GM23338 (cell line): ENCODE measurements around the gene TBKBP1.

Source experiments
- CREB1 ChIP-seq: fragments of 250-450 bp; sonication (Bioruptor Pico); IDR thresholded peaks from 2 replicates; pipeline ENCODE4 v1.5.0; 2020; ENCODE audit warnings: low read depth, mild to moderate bottlenecking, moderate library complexity
- CTCF ChIP-seq, 2 experiments: fragments of 200-600 bp in 1 of 2; sonication (generic) in 1 of 2; conservative IDR thresholded peaks; 2 replicates each; pipeline versions ENCODE4 v1.5.1 to v1.6.1; 2016 to 2017; ENCODE audit warnings: antibody characterized with exemption in 2 of 2, low read depth in 2 of 2, mild to moderate bottlenecking in 2 of 2, moderate library complexity in 1 of 2
- ETS1 ChIP-seq: IDR thresholded peaks from 2 replicates; pipeline ENCODE4 v1.6.1; 2016; ENCODE audit warnings: antibody characterized with exemption
- EZH2 ChIP-seq: fragments of 200-600 bp; sonication (generic); IDR thresholded peaks from one replicate; pipeline ENCODE4 v1.8.0; 2017; ENCODE audit warnings: antibody characterized with exemption, mild to moderate bottlenecking, low read depth; ENCODE audit not compliant: unreplicated experiment
- EZH2phosphoT487 ChIP-seq: fragments of 200-600 bp; sonication (generic); IDR thresholded peaks from one replicate; pipeline ENCODE4 v1.8.1; 2018; ENCODE audit warnings: antibody characterized with exemption; ENCODE audit not compliant: unreplicated experiment
- JUNB ChIP-seq: IDR thresholded peaks from one replicate; pipeline ENCODE4 v1.6.1; 2016; ENCODE audit warnings: antibody characterized with exemption; ENCODE audit not compliant: unreplicated experiment
- NANOG ChIP-seq: IDR thresholded peaks from 2 replicates; pipeline ENCODE4 v1.6.1; 2016; ENCODE audit warnings: antibody characterized with exemption, borderline replicate concordance
- POLR2AphosphoS5 ChIP-seq: IDR thresholded peaks from 2 replicates; pipeline ENCODE4 v1.6.1; 2016; ENCODE audit warnings: antibody characterized with exemption, low read depth
- REST ChIP-seq: IDR thresholded peaks from one replicate; pipeline ENCODE4 v1.6.1; 2018; ENCODE audit warnings: antibody characterized with exemption; ENCODE audit not compliant: unreplicated experiment
- STAT1 ChIP-seq: IDR thresholded peaks from one replicate; pipeline ENCODE4 v1.6.1; 2016; ENCODE audit warnings: antibody characterized with exemption; ENCODE audit not compliant: unreplicated experiment
- ZNF114 ChIP-seq: fragments of 250-450 bp; sonication (Bioruptor Pico); IDR thresholded peaks from 2 replicates; pipeline ENCODE4 v1.5.0; 2020; ENCODE audit warnings: mild to moderate bottlenecking, moderate library complexity
- ZNF331 ChIP-seq: fragments of 250-450 bp; sonication (Bioruptor Pico); IDR thresholded peaks from 2 replicates; pipeline ENCODE4 v1.5.0; 2020; ENCODE audit warnings: low read depth, mild to moderate bottlenecking, moderate library complexity

- TF ChIP-seq NANOG (no peak), JUNB (no peak), CTCF (conservative IDR thresholded peaks at IDR 0.05; ENCODE audit: low read depth in 2 of 2) (no peak), EZH2phosphoT487 (no peak), ZNF114 (CRISPR knock-in tag) (no peak), CREB1 (no peak), POLR2AphosphoS5 (no peak), EZH2 (no peak), ETS1 (no peak), REST (no peak), ZNF331 (CRISPR knock-in tag) (no peak), STAT1 (no peak)
These were observed 3.0 kb downstream of the TBKBP1 start for GRCh38 chr17:47696717-47697642.
